WTC11 (cell line): Measurements from ENCODE around the gene CAPZB. TPM values are rescaled to one million over a fixed set of nuclear protein-coding genes. Genes with fewer than 3 reads are reported as not detected.
A peak's percentile ranks its signal among the peaks of the same experiment; 100 is the strongest.

Experiments
- ATAC-seq: fragments of 200-7000 bp; cut with Tn5 transposase; 2 replicates; pipeline ENCODE4 v1.10.0; 2021; ENCODE audit warnings: mild to moderate bottlenecking, moderate library complexity
- CTCF ChIA-PET: fragments of 300-600 bp; sonication (Branson Sonifier 250); formaldehyde crosslinking; loops from one replicate; lab custom pipeline; 2021; ENCODE audit warnings: antibody characterized with exemption; lab: Charles Lee
- POLR2A ChIA-PET: fragments of 350-600 bp; sonication (Branson Sonifier 250); formaldehyde crosslinking; loops from one replicate; lab custom pipeline; 2021; ENCODE audit warnings: antibody characterized with exemption; lab: Charles Lee
- DNase-seq: peaks from one replicate; pipeline ENCODE4 v3.0.0; 2021; ENCODE audit warnings: low spot score
- H3K27ac Mint-ChIP-seq: 2 replicates; pipeline ENCODE4 v1.8.0; 2021; ENCODE audit warnings: mixed read lengths
- H3K27me3 Mint-ChIP-seq: 2 replicates; pipeline ENCODE4 v1.8.0; 2021; ENCODE audit warnings: low read depth, mild to moderate bottlenecking, moderate library complexity, mixed read lengths
- H3K36me3 Mint-ChIP-seq: 2 replicates; pipeline ENCODE4 v1.8.0; 2021; ENCODE audit warnings: mixed read lengths
- H3K4me1 Mint-ChIP-seq: 2 replicates; pipeline ENCODE4 v1.8.0; 2022; ENCODE audit warnings: mixed read lengths
- H3K4me3 Mint-ChIP-seq: 2 replicates; pipeline ENCODE4 v1.8.0; 2021; ENCODE audit warnings: mild to moderate bottlenecking, moderate library complexity, mixed read lengths
- H3K9me3 Mint-ChIP-seq: 2 replicates; pipeline ENCODE4 v1.8.0; 2021; ENCODE audit warnings: mixed read lengths
- ETV6 ChIP-seq: sonication (generic); formaldehyde crosslinking; IDR thresholded peaks from 2 replicates; pipeline ENCODE4 v1.8.1; 2022; ENCODE audit warnings: mild to moderate bottlenecking, missing genetic modification reagents
- FOXK1 ChIP-seq: sonication (generic); formaldehyde crosslinking; IDR thresholded peaks from 2 replicates; pipeline ENCODE4 v1.8.0; 2022; ENCODE audit warnings: mild to moderate bottlenecking, moderate library complexity, missing genetic modification reagents
- FOXP1 ChIP-seq: sonication (generic); formaldehyde crosslinking; IDR thresholded peaks from 2 replicates; pipeline ENCODE4 v1.8.0; 2022; ENCODE audit warnings: missing genetic modification reagents, mild to moderate bottlenecking, moderate library complexity, borderline replicate concordance
- HMGA2 ChIP-seq: fragments of 250-450 bp; sonication (Bioruptor Pico); IDR thresholded peaks from 2 replicates; pipeline ENCODE4 v1.4.0; 2021; ENCODE audit warnings: mild to moderate bottlenecking, moderate library complexity
- IRF2 ChIP-seq: sonication (generic); formaldehyde crosslinking; IDR thresholded peaks from 2 replicates; pipeline ENCODE4 v1.8.0; 2022; ENCODE audit warnings: low read depth, missing genetic modification reagents, borderline replicate concordance
- MYBL2 ChIP-seq: sonication (generic); formaldehyde crosslinking; IDR thresholded peaks from 2 replicates; pipeline ENCODE4 v1.8.1; 2023; ENCODE audit warnings: mild to moderate bottlenecking, moderate library complexity, missing genetic modification reagents
- NFE2L1 ChIP-seq: sonication (generic); formaldehyde crosslinking; IDR thresholded peaks from 2 replicates; pipeline ENCODE4 v1.8.1; 2023; ENCODE audit warnings: missing genetic modification reagents
- NFYB ChIP-seq: sonication (generic); formaldehyde crosslinking; conservative IDR thresholded peaks from 2 replicates; pipeline ENCODE4 v1.8.0; 2022; ENCODE audit warnings: low read depth, missing genetic modification reagents
- SMAD3 ChIP-seq: sonication (generic); formaldehyde crosslinking; IDR thresholded peaks from 2 replicates; pipeline ENCODE4 v1.8.0; 2022; ENCODE audit warnings: missing genetic modification reagents, mild to moderate bottlenecking, borderline replicate concordance
- SP1 ChIP-seq: sonication (generic); formaldehyde crosslinking; conservative IDR thresholded peaks from 2 replicates; pipeline ENCODE4 v1.8.1; 2022; ENCODE audit warnings: missing genetic modification reagents
- TCF7 ChIP-seq: sonication (generic); formaldehyde crosslinking; IDR thresholded peaks from 2 replicates; pipeline ENCODE4 v1.8.0; 2022; ENCODE audit warnings: mild to moderate bottlenecking, low read depth, missing genetic modification reagents, moderate library complexity
- TEAD4 ChIP-seq: sonication (generic); formaldehyde crosslinking; IDR thresholded peaks from 2 replicates; pipeline ENCODE4 v1.8.0; 2022; ENCODE audit warnings: mild to moderate bottlenecking, missing genetic modification reagents
- ZNF121 ChIP-seq: sonication (generic); formaldehyde crosslinking; IDR thresholded peaks from 2 replicates; pipeline ENCODE4 v1.8.0; 2023; ENCODE audit warnings: missing genetic modification reagents
- total RNA-seq: library from RNA; stranded (reverse); gene quantifications from 3 replicates; pipeline ENCODE4 v1.2.3, GENCODE V29; 2021
- TF ChIP-seq, protein P1 (sequence below): sonication (generic); formaldehyde crosslinking; IDR thresholded peaks from 2 replicates; pipeline ENCODE4 v1.8.1; 2022; ENCODE audit warnings: mild to moderate bottlenecking, missing genetic modification reagents, moderate library complexity, borderline replicate concordance
- TF ChIP-seq, protein P2 (sequence below): fragments of 250-450 bp; sonication (Bioruptor Pico); IDR thresholded peaks from 2 replicates; pipeline ENCODE4 v1.9.0; 2021; ENCODE audit warnings: mild to moderate bottlenecking, borderline replicate concordance
- TF ChIP-seq, protein P3 (sequence below): fragments of 250-450 bp; sonication (Bioruptor Pico); IDR thresholded peaks from 2 replicates; pipeline ENCODE4 v1.9.0; 2021; ENCODE audit warnings: moderate library complexity, mild to moderate bottlenecking, inconsistent platforms, borderline replicate concordance
- TF ChIP-seq, protein P4 (sequence below): sonication (generic); formaldehyde crosslinking; IDR thresholded peaks from 2 replicates; pipeline ENCODE4 v1.8.1; 2022; ENCODE audit warnings: missing genetic modification reagents, borderline replicate concordance
- TF ChIP-seq, protein P5 (sequence below): fragments of 250-450 bp; sonication (Bioruptor Pico); IDR thresholded peaks from 2 replicates; pipeline ENCODE4 v1.9.0; 2021; ENCODE audit warnings: mild to moderate bottlenecking
- TF ChIP-seq, protein P6 (sequence below): sonication (generic); formaldehyde crosslinking; IDR thresholded peaks from 2 replicates; pipeline ENCODE4 v1.8.1; 2023; ENCODE audit warnings: mild to moderate bottlenecking, missing genetic modification reagents, moderate library complexity

Gene CAPZB
- total RNA-seq, 1 experiment from 2014 or later, result 348 TPM

DNA sequence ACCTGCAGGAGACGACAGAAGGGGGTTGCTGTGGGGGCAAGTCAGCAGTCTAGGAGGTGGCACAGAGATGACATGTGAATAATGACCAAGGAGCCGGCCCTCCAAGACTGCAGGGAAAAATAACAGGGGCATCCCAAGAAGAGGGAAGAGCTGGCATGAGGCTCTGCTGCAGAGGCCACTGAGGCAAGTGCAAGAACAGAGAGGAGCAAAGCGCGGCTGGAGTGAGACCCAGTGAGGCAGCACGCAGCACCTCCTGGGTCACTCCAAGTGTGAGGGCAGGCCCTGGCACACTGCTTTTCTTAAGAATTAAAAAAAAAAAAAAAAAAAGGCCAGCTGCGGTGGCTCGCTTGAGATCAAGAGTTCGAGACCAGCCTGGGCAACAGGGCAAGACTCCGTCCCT, 93.1 kb downstream of the CAPZB start:
- no peak overlapping the region for H3K4me3 Mint-ChIP-seq
- no peak for ATAC-seq
- H3K9me3 Mint-ChIP-seq, result peaks cover 4% of the 10 kb centered on the region; the same call in 1 of the 2 replicates
- H3K27me3 Mint-ChIP-seq, result no peaks in the 10 kb centered on the region
- H3K27ac Mint-ChIP-seq, result peak overlapping the region; percentile 91
- H3K36me3 Mint-ChIP-seq, result peaks cover 6% of the 10 kb centered on the region; the same call in 1 of the 2 replicates
- ChIA-PET POLR2A (interaction anchor here (1.2 kb wide), 1 partner anchor 15 kb away, joined by 5 read pairs; no protein-coding TSS in a partner anchor), CTCF (interaction anchor here (0.7 to 7.3 kb wide), 14 partner anchors 9 to 1004 kb away, joined by 3 to 71 read pairs (median 4); partner anchors contain the start of gene NBL1)
- no peak for DNase-seq
- TF ChIP-seq TCF7 (CRISPR knock-in tag), result no peak
- TF ChIP-seq FOXK1 (CRISPR knock-in tag), result no peak
- no peak for TF ChIP-seq MYBL2 (CRISPR knock-in tag)
- TF ChIP-seq HMGA2 (CRISPR knock-in tag), result no peak
- TF ChIP-seq, protein P1, sequence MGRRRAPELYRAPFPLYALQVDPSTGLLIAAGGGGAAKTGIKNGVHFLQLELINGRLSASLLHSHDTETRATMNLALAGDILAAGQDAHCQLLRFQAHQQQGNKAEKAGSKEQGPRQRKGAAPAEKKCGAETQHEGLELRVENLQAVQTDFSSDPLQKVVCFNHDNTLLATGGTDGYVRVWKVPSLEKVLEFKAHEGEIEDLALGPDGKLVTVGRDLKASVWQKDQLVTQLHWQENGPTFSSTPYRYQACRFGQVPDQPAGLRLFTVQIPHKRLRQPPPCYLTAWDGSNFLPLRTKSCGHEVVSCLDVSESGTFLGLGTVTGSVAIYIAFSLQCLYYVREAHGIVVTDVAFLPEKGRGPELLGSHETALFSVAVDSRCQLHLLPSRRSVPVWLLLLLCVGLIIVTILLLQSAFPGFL, result no peak
- TF ChIP-seq, protein P2, sequence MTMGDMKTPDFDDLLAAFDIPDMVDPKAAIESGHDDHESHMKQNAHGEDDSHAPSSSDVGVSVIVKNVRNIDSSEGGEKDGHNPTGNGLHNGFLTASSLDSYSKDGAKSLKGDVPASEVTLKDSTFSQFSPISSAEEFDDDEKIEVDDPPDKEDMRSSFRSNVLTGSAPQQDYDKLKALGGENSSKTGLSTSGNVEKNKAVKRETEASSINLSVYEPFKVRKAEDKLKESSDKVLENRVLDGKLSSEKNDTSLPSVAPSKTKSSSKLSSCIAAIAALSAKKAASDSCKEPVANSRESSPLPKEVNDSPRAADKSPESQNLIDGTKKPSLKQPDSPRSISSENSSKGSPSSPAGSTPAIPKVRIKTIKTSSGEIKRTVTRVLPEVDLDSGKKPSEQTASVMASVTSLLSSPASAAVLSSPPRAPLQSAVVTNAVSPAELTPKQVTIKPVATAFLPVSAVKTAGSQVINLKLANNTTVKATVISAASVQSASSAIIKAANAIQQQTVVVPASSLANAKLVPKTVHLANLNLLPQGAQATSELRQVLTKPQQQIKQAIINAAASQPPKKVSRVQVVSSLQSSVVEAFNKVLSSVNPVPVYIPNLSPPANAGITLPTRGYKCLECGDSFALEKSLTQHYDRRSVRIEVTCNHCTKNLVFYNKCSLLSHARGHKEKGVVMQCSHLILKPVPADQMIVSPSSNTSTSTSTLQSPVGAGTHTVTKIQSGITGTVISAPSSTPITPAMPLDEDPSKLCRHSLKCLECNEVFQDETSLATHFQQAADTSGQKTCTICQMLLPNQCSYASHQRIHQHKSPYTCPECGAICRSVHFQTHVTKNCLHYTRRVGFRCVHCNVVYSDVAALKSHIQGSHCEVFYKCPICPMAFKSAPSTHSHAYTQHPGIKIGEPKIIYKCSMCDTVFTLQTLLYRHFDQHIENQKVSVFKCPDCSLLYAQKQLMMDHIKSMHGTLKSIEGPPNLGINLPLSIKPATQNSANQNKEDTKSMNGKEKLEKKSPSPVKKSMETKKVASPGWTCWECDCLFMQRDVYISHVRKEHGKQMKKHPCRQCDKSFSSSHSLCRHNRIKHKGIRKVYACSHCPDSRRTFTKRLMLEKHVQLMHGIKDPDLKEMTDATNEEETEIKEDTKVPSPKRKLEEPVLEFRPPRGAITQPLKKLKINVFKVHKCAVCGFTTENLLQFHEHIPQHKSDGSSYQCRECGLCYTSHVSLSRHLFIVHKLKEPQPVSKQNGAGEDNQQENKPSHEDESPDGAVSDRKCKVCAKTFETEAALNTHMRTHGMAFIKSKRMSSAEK (CRISPR knock-in tag), result no peak
- TF ChIP-seq NFE2L1 (CRISPR knock-in tag), result no peak
- no peak for TF ChIP-seq ETV6 (CRISPR knock-in tag)
- TF ChIP-seq, protein P3, sequence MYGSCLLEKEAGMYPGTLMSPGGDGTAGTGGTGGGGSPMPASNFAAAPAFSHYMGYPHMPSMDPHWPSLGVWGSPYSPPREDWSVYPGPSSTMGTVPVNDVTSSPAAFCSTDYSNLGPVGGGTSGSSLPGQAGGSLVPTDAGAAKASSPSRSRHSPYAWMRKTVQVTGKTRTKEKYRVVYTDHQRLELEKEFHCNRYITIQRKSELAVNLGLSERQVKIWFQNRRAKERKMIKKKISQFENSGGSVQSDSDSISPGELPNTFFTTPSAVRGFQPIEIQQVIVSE (CRISPR knock-in tag), result no peak
- TF ChIP-seq, protein P4, sequence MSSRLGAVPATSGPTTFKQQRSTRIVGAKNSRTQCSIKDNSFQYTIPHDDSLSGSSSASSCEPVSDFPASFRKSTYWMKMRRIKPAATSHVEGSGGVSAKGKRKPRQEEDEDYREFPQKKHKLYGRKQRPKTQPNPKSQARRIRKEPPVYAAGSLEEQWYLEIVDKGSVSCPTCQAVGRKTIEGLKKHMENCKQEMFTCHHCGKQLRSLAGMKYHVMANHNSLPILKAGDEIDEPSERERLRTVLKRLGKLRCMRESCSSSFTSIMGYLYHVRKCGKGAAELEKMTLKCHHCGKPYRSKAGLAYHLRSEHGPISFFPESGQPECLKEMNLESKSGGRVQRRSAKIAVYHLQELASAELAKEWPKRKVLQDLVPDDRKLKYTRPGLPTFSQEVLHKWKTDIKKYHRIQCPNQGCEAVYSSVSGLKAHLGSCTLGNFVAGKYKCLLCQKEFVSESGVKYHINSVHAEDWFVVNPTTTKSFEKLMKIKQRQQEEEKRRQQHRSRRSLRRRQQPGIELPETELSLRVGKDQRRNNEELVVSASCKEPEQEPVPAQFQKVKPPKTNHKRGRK (CRISPR knock-in tag), result no peak
- no peak for TF ChIP-seq NFYB (CRISPR knock-in tag)
- TF ChIP-seq SMAD3 (CRISPR knock-in tag), result no peak
- TF ChIP-seq, protein P5, sequence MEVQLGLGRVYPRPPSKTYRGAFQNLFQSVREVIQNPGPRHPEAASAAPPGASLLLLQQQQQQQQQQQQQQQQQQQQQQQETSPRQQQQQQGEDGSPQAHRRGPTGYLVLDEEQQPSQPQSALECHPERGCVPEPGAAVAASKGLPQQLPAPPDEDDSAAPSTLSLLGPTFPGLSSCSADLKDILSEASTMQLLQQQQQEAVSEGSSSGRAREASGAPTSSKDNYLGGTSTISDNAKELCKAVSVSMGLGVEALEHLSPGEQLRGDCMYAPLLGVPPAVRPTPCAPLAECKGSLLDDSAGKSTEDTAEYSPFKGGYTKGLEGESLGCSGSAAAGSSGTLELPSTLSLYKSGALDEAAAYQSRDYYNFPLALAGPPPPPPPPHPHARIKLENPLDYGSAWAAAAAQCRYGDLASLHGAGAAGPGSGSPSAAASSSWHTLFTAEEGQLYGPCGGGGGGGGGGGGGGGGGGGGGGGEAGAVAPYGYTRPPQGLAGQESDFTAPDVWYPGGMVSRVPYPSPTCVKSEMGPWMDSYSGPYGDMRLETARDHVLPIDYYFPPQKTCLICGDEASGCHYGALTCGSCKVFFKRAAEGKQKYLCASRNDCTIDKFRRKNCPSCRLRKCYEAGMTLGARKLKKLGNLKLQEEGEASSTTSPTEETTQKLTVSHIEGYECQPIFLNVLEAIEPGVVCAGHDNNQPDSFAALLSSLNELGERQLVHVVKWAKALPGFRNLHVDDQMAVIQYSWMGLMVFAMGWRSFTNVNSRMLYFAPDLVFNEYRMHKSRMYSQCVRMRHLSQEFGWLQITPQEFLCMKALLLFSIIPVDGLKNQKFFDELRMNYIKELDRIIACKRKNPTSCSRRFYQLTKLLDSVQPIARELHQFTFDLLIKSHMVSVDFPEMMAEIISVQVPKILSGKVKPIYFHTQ (CRISPR knock-in tag), result no peak
- TF ChIP-seq FOXP1 (CRISPR knock-in tag), result no peak
- TF ChIP-seq, protein P6, sequence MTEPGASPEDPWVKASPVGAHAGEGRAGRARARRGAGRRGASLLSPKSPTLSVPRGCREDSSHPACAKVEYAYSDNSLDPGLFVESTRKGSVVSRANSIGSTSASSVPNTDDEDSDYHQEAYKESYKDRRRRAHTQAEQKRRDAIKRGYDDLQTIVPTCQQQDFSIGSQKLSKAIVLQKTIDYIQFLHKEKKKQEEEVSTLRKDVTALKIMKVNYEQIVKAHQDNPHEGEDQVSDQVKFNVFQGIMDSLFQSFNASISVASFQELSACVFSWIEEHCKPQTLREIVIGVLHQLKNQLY, result no peak
- TF ChIP-seq IRF2 (CRISPR knock-in tag), result no peak
- TF ChIP-seq SP1, result no peak
- TF ChIP-seq TEAD4 (CRISPR knock-in tag), result no peak
- no peak for TF ChIP-seq ZNF121 (CRISPR knock-in tag)
- peaks cover 31% of the 10 kb centered on the region for H3K4me1 Mint-ChIP-seq
